NK-92 (cell line): ENCODE results near the gene SMIM41.
"Not testable (repeated sequence)": the region's sequence is repeated elsewhere in the genome, so short reads cannot be mapped to it uniquely, and the experiment has no call there.

ENCODE experiments used
- DNase-seq: peaks from one replicate; lab custom pipeline; 2025; ENCODE audit not compliant: unreplicated experiment; lab: John Stamatoyannopoulos, UW

The SMIM41 gene

DNA sequence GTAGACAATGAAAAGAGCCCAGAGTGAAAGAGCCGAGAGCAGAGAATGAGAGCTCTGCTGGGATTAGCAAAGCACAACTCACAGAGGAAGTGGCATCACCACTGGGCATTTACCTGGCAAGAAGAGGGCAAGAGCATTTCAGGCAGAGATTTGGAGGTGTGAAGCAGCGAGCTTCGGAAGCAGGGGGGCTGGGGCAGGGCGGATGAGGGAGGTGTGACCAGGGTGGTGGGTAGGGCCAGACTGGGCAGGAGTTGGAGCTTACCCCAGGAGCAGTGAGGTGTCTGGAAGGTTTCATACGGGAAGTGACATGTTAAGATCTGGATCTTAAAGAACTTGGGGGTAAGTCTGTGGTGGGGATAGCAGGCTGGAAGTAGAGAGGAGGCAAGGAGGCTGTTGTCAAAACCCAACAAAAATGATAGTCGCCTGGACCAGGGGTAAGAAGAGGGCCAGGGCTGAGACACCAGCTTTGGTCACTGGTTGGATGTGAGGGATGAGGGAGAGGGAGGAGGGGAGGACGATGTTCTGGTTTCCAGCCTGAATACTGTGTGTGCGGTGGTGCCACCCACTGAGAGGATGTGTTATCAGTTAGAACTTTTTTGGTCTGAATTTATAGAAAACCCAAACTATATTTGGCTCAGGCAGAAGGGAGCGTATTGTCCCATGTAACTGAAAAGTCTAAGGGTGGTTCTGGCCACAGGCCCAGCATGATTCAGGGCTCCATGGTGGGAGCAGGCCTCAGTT is 5.2 kb downstream of the SMIM41 start:
- DNase-seq = no peak

DNA sequence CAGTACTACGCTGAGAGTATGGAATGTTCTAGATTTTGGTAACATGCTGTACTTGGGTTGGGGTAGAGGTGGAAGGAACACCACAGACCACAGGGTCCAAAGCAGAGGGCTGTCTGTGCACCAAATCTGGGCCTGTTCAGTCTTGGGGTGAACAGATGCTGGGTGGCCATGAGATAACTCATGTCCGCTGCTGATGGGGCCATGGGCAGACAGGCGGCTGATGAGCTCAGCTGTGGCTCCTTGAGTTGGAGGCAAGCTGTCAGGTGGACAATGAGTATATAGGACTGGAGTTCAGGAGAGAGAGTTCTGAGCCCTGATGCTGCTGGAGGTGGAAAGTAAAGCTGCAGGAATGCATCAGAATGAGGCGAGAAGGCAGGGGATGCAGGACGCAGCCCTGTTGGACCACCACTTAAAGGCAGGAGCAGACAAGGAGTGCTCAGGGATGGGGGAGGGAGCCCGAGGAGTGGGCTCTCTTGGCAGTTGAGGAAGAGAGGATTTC is 6.2 kb downstream of the SMIM41 start:
- no peak for DNase-seq

DNA sequence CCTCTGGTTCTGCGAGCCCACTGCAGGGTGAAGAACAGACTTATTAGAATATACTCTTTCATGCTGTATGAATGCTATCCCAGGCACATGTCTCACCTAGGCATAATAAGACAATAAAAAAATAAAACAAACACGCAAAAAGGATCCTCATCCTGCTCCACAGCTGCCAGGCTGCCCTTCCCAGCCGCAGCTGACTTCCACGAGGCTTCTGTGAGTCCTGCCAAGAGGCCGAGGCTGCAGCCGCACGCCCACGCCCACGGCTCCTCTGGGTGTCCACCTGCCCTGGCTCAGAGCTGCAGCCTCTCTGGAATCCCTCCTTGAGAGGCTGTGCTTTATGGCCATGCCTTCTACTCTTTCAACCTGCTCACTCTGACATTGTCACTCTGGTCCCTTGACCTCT is 6.9 kb downstream of the SMIM41 start:
- DNase-seq = no peak

DNA sequence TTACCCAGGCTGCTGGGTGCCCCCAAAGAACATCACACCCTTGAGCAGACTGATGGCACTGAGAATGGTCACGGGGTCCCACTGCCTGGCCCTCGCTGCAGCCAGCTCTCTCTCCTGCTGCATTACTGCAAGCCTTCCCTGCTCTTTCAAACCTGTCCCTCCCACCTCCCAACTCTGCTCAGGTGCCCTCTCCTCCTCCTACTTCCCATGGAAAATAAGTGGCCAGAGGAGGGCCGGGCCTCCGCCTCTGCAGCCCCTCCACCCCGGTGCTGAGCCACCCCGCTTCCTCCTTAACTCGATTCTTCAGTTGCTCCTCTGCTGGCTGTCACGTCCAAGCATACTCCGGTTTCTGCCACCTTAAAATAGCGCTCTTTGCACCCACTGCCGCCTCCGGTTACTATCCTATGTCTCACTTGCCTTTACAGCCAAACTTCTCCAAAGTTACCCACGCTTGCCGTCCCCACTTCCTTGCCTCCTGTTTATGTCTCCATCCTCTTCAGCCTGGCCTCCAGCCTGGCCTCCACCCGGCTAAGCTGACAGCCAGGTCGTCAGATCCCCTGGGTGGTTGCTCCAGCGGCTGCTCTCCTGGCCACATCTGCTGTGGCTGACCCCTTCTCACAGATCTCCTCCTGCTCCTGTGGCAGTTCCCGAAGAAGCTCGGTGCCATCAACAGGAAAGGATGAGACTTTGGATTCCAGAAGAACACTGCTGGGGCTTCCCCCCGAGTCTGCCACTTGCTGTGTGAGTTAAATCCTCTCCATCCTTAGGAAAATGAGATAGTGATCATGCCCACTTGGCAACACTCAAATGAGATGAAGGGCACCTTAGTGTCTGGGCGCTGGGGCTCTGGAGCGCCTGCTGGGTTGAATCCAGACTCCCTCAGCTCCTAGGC is 7.7 kb downstream of the SMIM41 start:
- no peak for DNase-seq

DNA sequence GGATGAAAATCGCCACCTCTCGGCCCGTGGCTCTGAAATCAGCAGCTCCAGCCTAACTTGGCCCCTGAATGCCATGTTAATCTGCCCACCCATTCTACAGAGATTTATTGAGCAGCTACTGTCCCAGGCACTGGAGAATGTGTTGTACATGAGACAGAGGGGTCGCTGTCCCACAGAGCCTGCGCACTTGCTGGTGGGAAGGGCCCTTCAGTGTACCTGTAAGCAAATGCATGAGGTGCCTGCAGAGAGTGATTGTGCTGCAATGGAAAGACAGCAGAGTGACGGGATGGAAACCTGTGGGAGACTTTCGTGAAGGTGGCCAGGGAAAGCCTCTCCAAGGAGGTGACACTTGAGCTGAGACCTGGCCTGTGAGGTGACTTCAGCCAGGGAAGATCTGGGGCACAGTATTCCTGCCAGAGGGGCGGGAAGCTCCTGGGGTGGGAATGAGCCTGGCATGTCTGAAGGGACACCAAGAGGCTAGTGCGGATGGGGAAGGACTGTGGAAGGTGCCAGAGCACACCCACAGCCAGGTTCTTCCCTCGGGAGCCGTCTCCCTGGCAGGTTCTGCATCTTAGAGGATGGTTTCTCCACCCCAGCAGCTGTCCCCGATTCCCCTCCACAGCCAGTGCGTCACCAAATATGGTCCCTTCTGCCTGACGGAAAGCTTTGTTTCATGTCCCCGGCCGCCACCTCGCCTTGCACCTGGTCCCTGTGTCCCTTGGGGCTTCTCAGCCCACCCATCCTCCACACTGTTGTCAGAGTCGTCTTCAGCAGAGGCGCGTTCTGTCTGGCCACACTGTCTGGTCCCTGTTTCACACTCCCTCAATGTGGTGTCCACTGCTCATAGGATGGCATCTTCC is 8.7 kb downstream of the SMIM41 start:
- DNase-seq = no peak

DNA sequence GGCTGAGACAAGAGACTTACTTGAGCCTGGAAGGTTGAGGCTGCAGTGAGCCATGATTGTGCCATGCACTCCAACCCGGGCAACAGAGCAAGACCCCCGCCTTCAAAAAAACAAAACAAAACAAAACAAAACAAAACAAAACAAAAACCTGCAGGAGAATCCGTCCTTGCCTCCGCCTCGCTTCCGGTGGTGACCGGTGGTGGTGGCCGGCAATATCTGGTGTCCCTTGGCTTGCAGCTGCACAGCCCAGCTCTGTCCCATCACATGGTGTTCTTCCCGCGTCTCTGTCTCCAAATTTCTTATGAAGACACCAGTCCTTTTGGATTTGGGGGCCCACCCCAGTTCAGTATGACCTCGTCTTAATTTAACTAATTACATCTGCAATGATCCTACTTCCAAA is 10.0 kb downstream of the SMIM41 start:
- DNase-seq = no peak

DNA sequence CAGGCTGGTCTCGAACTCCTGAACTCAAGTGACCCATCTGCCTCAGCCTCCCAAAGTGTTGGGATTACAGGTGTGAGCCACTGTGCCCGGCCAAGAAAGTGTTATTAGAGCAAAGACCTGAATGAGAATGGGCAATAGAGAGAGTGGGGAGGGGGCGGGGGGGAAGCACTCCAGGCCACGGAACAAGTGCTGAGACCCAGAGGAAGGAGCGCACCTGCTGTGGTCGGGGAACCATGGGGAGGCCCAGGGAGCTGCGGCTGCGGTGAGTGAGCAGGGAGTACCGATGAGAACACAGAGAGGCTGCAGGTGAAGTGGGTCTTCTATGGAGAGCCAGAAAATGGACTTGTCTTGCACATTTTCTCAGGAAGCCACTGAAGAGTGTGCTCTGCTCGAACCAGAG is 10.8 kb downstream of the SMIM41 start:
- no peak for DNase-seq

DNA sequence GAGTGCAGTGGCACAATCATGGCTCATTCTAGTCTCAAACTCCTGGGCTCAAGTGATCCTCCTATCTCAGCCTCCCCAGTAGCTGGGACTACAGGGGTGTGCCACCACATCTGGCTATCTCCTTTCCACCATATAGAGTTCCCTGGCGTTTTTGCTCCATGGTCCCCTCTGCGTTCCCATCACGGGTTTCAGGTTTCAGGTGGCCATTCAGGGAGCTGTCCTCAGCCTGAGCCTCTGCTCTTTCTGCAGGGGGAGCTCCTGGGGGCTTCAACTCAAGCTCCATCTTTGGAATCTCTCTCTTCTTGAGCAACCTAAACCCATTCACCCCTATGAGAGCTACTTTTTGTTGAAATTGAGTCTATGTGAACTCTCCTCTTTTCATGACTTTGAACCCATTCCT is 11.6 kb downstream of the SMIM41 start:
- DNase-seq = no peak

GRCh38 chr12:52091869-52092268 is 12.4 kb downstream of the SMIM41 start:
- no peak for DNase-seq

DNA sequence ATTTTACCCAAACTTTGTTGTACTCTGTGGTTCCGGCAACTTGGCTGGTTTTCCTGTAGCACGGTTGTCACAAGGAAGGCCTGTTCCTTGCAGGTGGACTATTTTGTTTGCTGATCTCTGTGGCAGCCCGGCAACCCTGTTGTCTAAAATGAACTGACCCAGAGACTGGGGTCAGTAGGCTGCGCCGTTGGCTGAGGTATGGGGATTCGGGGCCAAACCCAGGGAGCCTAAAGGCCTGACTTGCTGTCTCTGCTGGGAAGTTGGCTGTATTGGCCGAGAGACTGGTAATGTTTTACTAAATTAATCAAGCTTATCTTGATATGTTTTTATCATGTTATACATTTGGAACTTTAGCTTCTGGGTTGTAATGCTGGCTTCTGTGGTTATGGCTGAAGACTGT is 13.8 kb downstream of the SMIM41 start:
- DNase-seq = no peak

GRCh38 chr12:52096332-52097044 is 17.0 kb downstream of the SMIM41 start:
- DNase-seq = no peak

DNA sequence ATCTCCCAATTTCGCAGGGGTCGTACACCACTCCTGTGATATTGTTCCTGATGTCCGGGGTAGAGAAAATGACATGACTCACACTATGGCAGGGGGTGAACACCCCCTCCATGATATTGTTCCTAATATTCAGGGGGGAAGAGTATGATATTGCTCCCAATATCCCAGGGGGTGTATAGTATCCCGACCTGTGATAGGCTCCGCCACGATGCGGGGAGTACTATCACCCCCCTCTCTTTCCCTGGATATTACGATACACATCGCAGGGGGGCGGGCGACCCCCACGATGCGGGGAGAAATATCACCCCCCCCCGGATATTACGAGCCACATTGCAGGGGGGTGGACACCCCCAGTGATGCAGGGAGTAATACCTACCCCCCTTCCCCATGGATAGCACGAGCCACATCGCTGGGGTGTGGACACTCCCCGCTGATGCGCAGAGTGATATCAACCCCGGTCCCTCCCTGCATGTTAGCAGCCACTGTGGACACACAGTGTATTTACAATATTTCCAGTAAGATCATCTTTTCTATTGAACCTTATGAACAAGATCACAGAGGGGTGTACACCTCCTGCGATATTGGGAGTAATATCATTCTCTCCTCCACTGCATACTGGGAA is 17.7 kb downstream of the SMIM41 start:
- DNase-seq = no peak

DNA sequence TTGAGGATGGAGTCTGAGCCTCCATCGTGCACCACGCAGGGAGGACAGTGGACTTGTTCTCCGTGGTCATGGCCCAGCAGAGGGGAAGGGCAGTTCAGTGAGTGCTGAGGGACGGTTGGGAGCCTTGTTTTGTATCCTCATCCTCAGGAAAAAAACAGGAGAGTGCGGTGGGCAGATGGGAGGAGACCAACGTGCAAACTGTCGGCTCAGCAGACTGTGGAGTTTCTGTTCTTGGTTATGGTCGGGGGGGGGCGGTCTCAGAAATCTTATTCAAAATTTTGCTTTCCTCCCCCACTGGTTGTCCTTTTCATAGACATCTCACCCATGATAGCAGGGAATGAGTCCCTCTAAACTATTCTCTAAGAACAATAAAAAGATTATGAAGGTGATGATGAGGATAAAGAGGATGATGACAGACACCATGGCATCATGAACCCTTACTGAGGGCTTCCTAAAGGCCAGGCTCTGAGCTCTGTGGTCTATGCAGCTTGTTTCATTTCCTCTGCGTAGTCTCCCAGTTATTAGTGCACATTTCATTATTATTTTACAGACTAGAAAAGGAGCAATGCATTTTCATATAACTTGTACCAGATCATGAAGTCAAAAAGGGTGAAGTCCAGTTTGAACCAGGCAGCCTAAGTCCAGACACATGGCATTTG is 25.1 kb downstream of the SMIM41 start:
- not testable (repeated sequence) for DNase-seq

DNA sequence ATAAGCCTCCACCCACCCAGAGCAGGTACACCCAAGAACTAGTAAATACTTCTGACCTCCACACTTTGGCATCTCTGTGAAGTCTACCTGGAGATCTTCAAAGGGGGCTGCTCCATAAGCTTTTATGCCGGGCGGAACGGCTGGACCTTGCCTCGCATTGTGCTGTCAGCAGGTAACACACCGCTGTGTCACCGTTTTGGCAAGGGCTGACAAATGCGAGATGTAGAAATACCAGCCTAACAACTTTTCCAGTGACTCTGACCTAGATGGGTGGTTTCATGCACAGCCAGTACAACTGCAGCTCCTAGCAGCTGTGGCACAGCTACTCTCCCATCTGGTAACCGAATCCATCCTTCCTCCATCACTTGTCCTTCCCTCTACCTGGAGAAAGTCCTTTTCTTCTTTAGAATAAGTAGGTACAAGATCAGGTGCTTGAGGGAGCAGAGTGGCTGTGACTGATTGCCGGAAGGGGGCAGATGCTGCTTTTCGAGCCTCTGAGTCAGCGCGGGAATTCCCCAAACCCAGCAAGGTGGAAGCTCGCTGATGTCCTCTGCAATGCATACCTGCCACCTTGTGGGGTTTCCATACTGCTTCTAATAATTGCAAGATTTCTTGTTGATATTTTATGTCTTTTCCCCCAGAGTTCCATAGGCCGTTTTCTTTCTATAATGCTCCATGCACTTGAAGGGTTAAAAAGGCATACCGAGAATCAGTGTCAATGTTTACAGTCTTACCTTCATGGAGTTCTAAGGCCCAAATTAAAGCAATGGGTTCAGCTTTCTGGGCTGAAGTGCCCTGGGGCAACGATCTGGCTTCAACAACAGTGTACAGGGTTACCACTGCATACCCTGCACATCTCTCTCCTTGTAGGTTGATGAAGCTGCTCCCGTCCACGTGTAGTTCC is 37.0 kb downstream of the SMIM41 start:
- not testable (repeated sequence) for DNase-seq

DNA sequence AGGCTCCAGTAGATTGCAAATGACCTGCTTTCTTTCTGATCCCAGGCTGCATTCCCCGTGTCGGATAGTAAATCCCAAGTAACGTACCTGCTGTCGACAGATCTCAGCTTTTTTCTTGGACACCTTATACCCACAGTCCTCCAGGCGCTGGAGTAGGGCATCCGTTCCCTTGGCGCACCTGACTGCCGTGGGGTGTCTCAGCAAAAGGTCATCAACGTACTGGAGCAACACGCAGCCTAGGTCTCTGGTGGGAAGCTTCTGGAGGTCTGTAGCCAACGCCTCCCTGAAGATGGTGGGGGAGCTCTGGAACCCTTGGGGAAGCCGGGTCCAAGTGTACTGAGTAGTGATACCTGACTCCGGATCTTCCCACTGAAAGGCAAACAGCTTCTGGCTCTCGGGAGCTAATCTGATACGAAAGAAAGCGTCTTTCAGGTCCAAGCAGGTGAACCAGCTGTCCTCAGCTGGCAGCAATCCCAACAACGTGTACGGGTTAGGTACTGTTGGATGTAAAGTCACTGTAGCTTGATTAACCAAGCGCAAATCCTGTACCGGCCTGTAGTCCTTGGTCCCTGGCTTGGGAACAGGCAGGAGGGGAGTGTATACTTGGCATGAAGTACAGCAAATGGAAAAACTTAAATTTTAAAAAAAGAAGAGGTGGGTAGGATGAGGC is 38.4 kb downstream of the SMIM41 start:
- DNase-seq = not testable (repeated sequence)

DNA sequence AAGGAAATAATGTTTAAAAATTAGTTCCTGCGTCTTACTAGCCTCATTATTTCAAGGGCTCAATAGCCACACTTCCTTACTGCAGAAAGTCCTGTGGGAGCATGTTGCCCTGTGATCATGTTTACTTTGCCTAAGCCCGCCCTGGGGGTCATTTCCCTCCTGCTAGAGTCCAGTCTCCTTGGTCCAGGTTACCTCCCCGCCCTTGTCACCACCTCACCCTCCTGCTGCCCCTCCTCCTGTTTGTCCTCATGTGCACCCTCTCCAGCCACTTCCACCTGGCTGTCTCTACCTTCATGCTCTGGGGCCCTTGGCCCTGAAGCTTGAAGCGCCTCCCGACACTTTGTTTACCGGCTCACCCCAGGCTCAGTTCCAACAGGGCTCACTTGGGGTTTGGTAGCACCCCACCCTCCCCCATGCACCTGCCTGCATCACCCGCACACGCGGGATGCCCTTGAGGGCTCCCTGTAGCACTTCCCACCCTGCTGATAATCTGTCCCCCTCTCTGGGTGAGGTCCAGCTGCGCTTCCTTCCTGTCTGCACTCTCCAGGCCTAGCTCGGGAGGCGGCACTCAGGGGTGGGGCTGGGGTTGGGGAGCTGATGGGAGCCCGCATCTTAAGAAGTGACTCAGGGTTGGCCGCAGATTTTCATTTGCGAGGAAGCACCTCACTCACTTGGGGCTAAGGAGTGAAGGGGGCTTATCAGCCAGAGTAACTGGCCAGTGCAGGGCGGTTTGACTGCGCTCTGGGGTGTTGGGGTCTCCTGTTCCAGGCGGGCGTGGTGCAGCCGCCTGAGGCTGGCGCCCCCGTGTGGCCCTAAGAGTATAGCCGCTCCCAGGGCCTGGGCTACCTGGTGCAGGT is 40.1 kb downstream of the SMIM41 start:
- DNase-seq = no peak
